EL (cell line): ENCODE results near the gene CABLES2.
"Not testable (repeated sequence)": the region's sequence is repeated elsewhere in the genome, so short reads cannot be mapped to it uniquely, and the experiment has no call there.

ENCODE experiments used
- DNase-seq: peaks from one replicate; pipeline ENCODE4 v3.0.0-alpha.2; 2016

Gene CABLES2

GRCh38 chr20:62388839-62389600 lies 18.1 kb downstream of the CABLES2 start:
- no peak for DNase-seq

GRCh38 chr20:62387933-62388635 lies 19.0 kb downstream of the CABLES2 start:
- no peak for DNase-seq

- no peak for DNase-seq
Observed at GRCh38 chr20:62387219-62387913, 19.7 kb downstream of the CABLES2 start.

- peak; percentile 89 for DNase-seq
Observed at GRCh38 chr20:62386383-62387218, 20.5 kb downstream of the CABLES2 start, which contains the start of gene RPS21. TSS of gene RPS21 (plus strand) at chr20:62387103. CDS start at chr20:62387339, 236 bp downstream.

GRCh38 chr20:62382306-62383198 lies 24.5 kb downstream of the CABLES2 start:
- peak; percentile 67 for DNase-seq

GRCh38 chr20:62381842-62382241 lies 25.2 kb downstream of the CABLES2 start:
- no peak for DNase-seq

- peak; percentile 66 for DNase-seq
Observed at GRCh38 chr20:62381202-62381797, 25.8 kb downstream of the CABLES2 start.

- no peak for DNase-seq
Observed at GRCh38 chr20:62378215-62378614, 28.9 kb downstream of the CABLES2 start.

- DNase-seq: no peak
Observed at GRCh38 chr20:62377615-62378178, 29.4 kb downstream of the CABLES2 start.

GRCh38 chr20:62377064-62377461 lies 30.0 kb downstream of the CABLES2 start:
- DNase-seq: no peak

GRCh38 chr20:62376112-62377063 lies 30.7 kb downstream of the CABLES2 start:
- DNase-seq: no peak

- DNase-seq: no peak
Observed at GRCh38 chr20:62374331-62375152, 32.5 kb downstream of the CABLES2 start.

- not testable (repeated sequence) for DNase-seq
Observed at GRCh38 chr20:62373631-62374179, 33.4 kb downstream of the CABLES2 start.

GRCh38 chr20:62372042-62372993 lies 34.8 kb downstream of the CABLES2 start:
- DNase-seq: no peak

- no peak for DNase-seq
Observed at GRCh38 chr20:62371588-62372041, 35.5 kb downstream of the CABLES2 start.

GRCh38 chr20:62370807-62371587 lies 36.1 kb downstream of the CABLES2 start:
- DNase-seq: no peak
